Hepatocyte (in vitro differentiated cells): ENCODE measurements around the gene KCND3. TPM values are rescaled to one million over a fixed set of nuclear protein-coding genes. Genes with fewer than 3 reads are reported as not detected.

Experiments used
- DNase-seq: peaks from one replicate; pipeline ENCODE4 v3.0.0-alpha.2; 2016; ENCODE audit warnings: low spot score
- H2AFZ ChIP-seq: fragments of 200-600 bp; sonication (generic); 2 replicates; pipeline ENCODE4 v1.6.0; 2016; ENCODE audit warnings: antibody characterized with exemption, mild to moderate bottlenecking
- H3K27ac ChIP-seq: fragments of 200-600 bp; sonication (generic); 2 replicates; pipeline ENCODE4 v1.5.1; 2016; ENCODE audit warnings: mild to moderate bottlenecking
- H3K27me3 ChIP-seq: fragments of 200-600 bp; sonication (generic); 2 replicates; pipeline ENCODE4 v1.6.1; 2016
- H3K36me3 ChIP-seq: fragments of 200-600 bp; sonication (generic); replicated peaks from 2 replicates; pipeline ENCODE4 v1.5.1; 2016; ENCODE audit warnings: low read depth; ENCODE audit not compliant: insufficient read depth
- H3K4me1 ChIP-seq: fragments of 200-600 bp; sonication (generic); 2 replicates; pipeline ENCODE4 v1.5.1; 2016; ENCODE audit warnings: mild to moderate bottlenecking, moderate library complexity; ENCODE audit not compliant: insufficient read depth
- H3K4me2 ChIP-seq: fragments of 200-600 bp; sonication (generic); 2 replicates; pipeline ENCODE4 v1.6.0; 2016
- H3K4me3 ChIP-seq: fragments of 200-600 bp; sonication (generic); 2 replicates; pipeline ENCODE4 v1.5.1; 2016; ENCODE audit warnings: mild to moderate bottlenecking
- H3K79me2 ChIP-seq: fragments of 200-600 bp; sonication (generic); 2 replicates; pipeline ENCODE4 v1.6.0; 2017; ENCODE audit warnings: mild to moderate bottlenecking
- H3K9me2 ChIP-seq: fragments of 200-600 bp; sonication (generic); replicated peaks from 2 replicates; pipeline ENCODE4 v1.6.0; 2017; ENCODE audit warnings: mild to moderate bottlenecking; ENCODE audit not compliant: insufficient read depth
- H3K9me3 ChIP-seq: fragments of 200-600 bp; sonication (generic); 2 replicates; pipeline ENCODE4 v1.5.1; 2016; ENCODE audit warnings: low read depth, mild to moderate bottlenecking
- H4K20me1 ChIP-seq: fragments of 200-600 bp; sonication (generic); 2 replicates; pipeline ENCODE4 v1.6.0; 2016; ENCODE audit warnings: mild to moderate bottlenecking; ENCODE audit not compliant: insufficient read depth, poor library complexity, severe bottlenecking
- CTCF ChIP-seq: fragments of 200-600 bp; sonication (generic); IDR thresholded peaks from 2 replicates; pipeline ENCODE4 v1.5.1; 2016; ENCODE audit warnings: antibody characterized with exemption, mild to moderate bottlenecking; ENCODE audit not compliant: poor library complexity
- EZH2 ChIP-seq: fragments of 200-600 bp; sonication (generic); IDR thresholded peaks from 2 replicates; pipeline ENCODE4 v1.6.1; 2016; ENCODE audit warnings: antibody characterized with exemption, mild to moderate bottlenecking, borderline replicate concordance
- EZH2phosphoT487 ChIP-seq: fragments of 200-600 bp; sonication (generic); IDR thresholded peaks from one replicate; pipeline ENCODE4 v1.6.1; 2018; ENCODE audit warnings: antibody characterized with exemption, mild to moderate bottlenecking, low read depth, moderate library complexity; ENCODE audit not compliant: unreplicated experiment, severe bottlenecking
- WGBS: methylation state at CpG from one replicate; pipeline ENCODE4 v1.1.6; 2016; ENCODE audit warnings: low lambda C conversion rate; ENCODE audit errors: missing lambda C conversion rate; 5-methylcytosine and 5-hydroxymethylcytosine counted together
- polyA plus RNA-seq: library from polyadenylated mRNA; unstranded; fragments of >200 nt; fragmentation: Nextera tagmentation; extraction: Ambion mirVana; gene quantifications from 2 replicates; pipeline ENCODE4 v1.2.1, GENCODE V29; 2016
- total RNA-seq: library from RNA; depleted of rRNA; stranded (reverse); fragments of >200 nt; gene quantifications from 2 replicates; pipeline ENCODE4 v1.2.3, GENCODE V29; 2014

KCND3 gene
- total and polyA plus RNA-seq, 2 experiments from 2014 or later, result 1.4 to 2.7 TPM

DNA sequence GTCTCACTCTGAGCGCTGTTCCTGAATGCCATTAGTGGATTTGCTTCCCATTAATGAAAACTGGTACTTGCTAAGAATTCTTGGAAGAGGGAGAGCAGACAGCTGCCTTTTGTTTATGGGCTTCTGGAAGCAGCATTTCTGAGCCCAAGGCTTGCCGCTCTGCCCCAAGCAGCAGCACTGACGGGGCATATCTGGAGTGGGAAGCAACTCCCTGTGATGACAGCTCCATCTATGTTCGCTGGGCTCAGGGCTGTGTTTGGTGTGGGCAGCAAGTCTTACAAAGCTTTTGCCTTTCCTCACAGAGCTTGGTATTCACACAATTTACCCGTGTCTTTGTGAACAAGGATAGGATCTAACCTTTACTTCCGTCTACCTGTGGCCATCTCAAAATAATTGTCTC is 161.5 kb downstream of the KCND3 start:
- Histone ChIP-seq H3K4me1 (no peaks in the 10 kb centered on the region), H3K4me2 (no peak overlapping the region), H3K9me3 (no peaks in the 10 kb centered on the region), H3K79me2 (no peaks in the 10 kb centered on the region), H3K27me3 (no peaks in the 10 kb centered on the region), H3K27ac (no peak overlapping the region), H4K20me1 (no peaks in the 10 kb centered on the region), H3K4me3 (no peak overlapping the region), H2AFZ (no peak overlapping the region), H3K36me3 (no peaks in the 10 kb centered on the region), H3K9me2 (no peaks in the 10 kb centered on the region)
- no peak for TF ChIP-seq EZH2phosphoT487
- no peak for TF ChIP-seq EZH2
- no peak for TF ChIP-seq CTCF
- no peak for DNase-seq
- 69% methylated on average over 6 of the region's 6 CpGs for WGBS

DNA sequence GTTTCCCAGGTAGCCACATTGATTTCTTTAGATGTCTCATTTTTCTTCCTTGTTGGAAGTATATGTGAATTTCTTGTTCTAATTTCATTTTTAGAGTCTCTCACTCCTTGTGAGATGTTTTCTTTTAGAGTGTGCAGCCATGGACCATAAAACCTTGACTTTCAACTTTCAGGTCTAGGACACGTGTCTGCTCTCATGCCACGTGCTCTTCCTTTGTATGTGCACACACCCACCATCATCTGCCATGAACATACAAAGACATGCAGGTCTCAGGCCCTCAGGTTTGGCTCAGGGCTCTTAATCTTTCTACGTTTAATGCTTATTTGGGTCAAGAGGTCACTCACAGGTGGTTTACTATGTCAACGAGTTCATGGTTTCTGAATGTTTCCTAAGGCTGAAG is 163.2 kb downstream of the KCND3 start:
- H2AFZ ChIP-seq, result no peak overlapping the region
- 68% methylated on average over 4 of the region's 4 CpGs for WGBS
- no peaks in the 10 kb centered on the region for H3K4me1 ChIP-seq
- H3K4me2 ChIP-seq, result no peak overlapping the region
- H3K9me3 ChIP-seq, result no peaks in the 10 kb centered on the region
- H3K27ac ChIP-seq, result no peak overlapping the region
- H3K4me3 ChIP-seq, result no peak overlapping the region
- no peak for DNase-seq
- H4K20me1 ChIP-seq, result no peaks in the 10 kb centered on the region
- no peaks in the 10 kb centered on the region for H3K9me2 ChIP-seq
- no peaks in the 10 kb centered on the region for H3K36me3 ChIP-seq
- TF ChIP-seq EZH2 (no peak), CTCF (no peak), EZH2phosphoT487 (no peak)
- no peaks in the 10 kb centered on the region for H3K79me2 ChIP-seq
- H3K27me3 ChIP-seq, result no peaks in the 10 kb centered on the region

GRCh38 chr1:111825217-111825616 is 164.3 kb downstream of the KCND3 start:
- Histone ChIP-seq H3K4me1 (no peaks in the 10 kb centered on the region), H4K20me1 (no peaks in the 10 kb centered on the region), H3K27me3 (no peaks in the 10 kb centered on the region), H3K4me3 (no peak overlapping the region), H3K9me3 (no peaks in the 10 kb centered on the region), H3K36me3 (no peaks in the 10 kb centered on the region), H3K9me2 (no peaks in the 10 kb centered on the region), H3K27ac (no peak overlapping the region), H3K79me2 (no peaks in the 10 kb centered on the region), H3K4me2 (no peak overlapping the region), H2AFZ (no peak overlapping the region)
- DNase-seq, result no peak
- TF ChIP-seq CTCF, result no peak
- no peak for TF ChIP-seq EZH2phosphoT487
- no peak for TF ChIP-seq EZH2
- 89% methylated on average over 3 of the region's 3 CpGs for WGBS

GRCh38 chr1:111822138-111822537 is 167.3 kb downstream of the KCND3 start:
- no peak for TF ChIP-seq EZH2
- no peak for TF ChIP-seq EZH2phosphoT487
- TF ChIP-seq CTCF, result no peak
- no peaks in the 10 kb centered on the region for H3K79me2 ChIP-seq
- H3K9me3 ChIP-seq, result no peaks in the 10 kb centered on the region
- no peaks in the 10 kb centered on the region for H3K27me3 ChIP-seq
- H3K4me1 ChIP-seq, result no peaks in the 10 kb centered on the region
- H3K27ac ChIP-seq, result no peak overlapping the region
- H2AFZ ChIP-seq, result no peak overlapping the region
- DNase-seq, result no peak
- no peaks in the 10 kb centered on the region for H3K9me2 ChIP-seq
- H3K36me3 ChIP-seq, result no peaks in the 10 kb centered on the region
- no peak overlapping the region for H3K4me2 ChIP-seq
- 93% methylated on average over 6 of the region's 6 CpGs for WGBS
- no peaks in the 10 kb centered on the region for H4K20me1 ChIP-seq
- no peak overlapping the region for H3K4me3 ChIP-seq
